Nephron (organoid): ENCODE results near the gene GPR18.

ENCODE experiments used
- H3K27ac Mint-ChIP-seq, 3 experiments: 2 replicates each; pipeline ENCODE4 v1.8.0; 2020; ENCODE audit warnings: mixed read lengths in 3 of 3, mild to moderate bottlenecking in 2 of 3, moderate library complexity in 1 of 3
- H3K27me3 Mint-ChIP-seq: 2 replicates; pipeline ENCODE4 v1.8.0; 2021; ENCODE audit warnings: low read depth, mild to moderate bottlenecking, moderate library complexity, mixed read lengths
- H3K36me3 Mint-ChIP-seq: 2 replicates; pipeline ENCODE4 v1.8.0; 2020; ENCODE audit warnings: low read depth, mixed read lengths
- H3K4me1 Mint-ChIP-seq: 2 replicates; pipeline ENCODE4 v1.8.0; 2020; ENCODE audit warnings: mixed read lengths
- H3K4me3 Mint-ChIP-seq, 3 experiments: 2 replicates each; pipeline ENCODE4 v1.8.0; 2020; ENCODE audit warnings: mild to moderate bottlenecking in 3 of 3, mixed read lengths in 3 of 3, moderate library complexity in 2 of 3
- H3K9me3 Mint-ChIP-seq: 2 replicates; pipeline ENCODE4 v1.8.0; 2020; ENCODE audit warnings: mixed read lengths
- TF ChIP-seq, protein P1 (sequence below), 3 experiments: fragments of 200-600 bp; sonication (generic); IDR thresholded peaks; one replicate each; pipeline ENCODE4 v1.5.0; 2021; ENCODE audit warnings: antibody characterized with exemption in 3 of 3; ENCODE audit not compliant: unreplicated experiment in 3 of 3

Gene GPR18

DNA sequence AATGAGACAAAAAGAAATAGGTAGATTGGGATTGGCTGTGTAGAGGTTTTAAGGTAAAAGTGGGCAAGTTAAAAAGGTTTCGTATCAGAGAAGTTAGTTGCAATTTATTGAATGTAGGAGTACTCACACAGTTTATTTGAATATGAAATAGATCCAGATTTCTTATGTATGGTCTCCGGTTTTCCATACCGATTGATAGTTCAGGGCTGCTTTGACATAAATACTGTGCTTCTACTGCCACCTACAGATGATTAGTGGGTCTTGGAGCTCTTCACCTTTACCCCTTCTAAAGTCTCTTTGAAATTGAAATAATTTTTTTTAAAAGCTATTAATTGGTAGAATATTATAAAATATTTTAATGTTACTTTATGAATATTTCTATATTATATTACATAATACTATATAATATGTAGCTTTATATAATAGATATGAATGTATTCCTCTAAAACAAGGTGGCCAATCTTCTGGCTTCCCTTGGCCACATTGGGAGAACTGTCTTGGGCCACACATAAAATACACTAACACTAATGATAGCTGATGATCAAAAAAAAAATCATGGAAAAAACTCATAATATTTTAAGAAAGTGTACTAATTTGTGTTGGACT is 7.7 kb upstream of the GPR18 start:
- Mint-ChIP-seq H3K27me3 (no peaks in the 10 kb centered on the region), H3K27ac (peak overlapping the region in 1 of 3 experiments; percentile 13), H3K4me3 (no peak overlapping the region), H3K9me3 (no peaks in the 10 kb centered on the region), H3K36me3 (no peaks in the 10 kb centered on the region), H3K4me1 (peaks cover 12% of the 10 kb centered on the region)
- TF ChIP-seq, protein P1, sequence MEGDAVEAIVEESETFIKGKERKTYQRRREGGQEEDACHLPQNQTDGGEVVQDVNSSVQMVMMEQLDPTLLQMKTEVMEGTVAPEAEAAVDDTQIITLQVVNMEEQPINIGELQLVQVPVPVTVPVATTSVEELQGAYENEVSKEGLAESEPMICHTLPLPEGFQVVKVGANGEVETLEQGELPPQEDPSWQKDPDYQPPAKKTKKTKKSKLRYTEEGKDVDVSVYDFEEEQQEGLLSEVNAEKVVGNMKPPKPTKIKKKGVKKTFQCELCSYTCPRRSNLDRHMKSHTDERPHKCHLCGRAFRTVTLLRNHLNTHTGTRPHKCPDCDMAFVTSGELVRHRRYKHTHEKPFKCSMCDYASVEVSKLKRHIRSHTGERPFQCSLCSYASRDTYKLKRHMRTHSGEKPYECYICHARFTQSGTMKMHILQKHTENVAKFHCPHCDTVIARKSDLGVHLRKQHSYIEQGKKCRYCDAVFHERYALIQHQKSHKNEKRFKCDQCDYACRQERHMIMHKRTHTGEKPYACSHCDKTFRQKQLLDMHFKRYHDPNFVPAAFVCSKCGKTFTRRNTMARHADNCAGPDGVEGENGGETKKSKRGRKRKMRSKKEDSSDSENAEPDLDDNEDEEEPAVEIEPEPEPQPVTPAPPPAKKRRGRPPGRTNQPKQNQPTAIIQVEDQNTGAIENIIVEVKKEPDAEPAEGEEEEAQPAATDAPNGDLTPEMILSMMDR (IDR thresholded peaks at IDR 0.05; ENCODE audit: unreplicated experiment in 3 of 3): peak; percentile 51 to 72 (median 51)

DNA sequence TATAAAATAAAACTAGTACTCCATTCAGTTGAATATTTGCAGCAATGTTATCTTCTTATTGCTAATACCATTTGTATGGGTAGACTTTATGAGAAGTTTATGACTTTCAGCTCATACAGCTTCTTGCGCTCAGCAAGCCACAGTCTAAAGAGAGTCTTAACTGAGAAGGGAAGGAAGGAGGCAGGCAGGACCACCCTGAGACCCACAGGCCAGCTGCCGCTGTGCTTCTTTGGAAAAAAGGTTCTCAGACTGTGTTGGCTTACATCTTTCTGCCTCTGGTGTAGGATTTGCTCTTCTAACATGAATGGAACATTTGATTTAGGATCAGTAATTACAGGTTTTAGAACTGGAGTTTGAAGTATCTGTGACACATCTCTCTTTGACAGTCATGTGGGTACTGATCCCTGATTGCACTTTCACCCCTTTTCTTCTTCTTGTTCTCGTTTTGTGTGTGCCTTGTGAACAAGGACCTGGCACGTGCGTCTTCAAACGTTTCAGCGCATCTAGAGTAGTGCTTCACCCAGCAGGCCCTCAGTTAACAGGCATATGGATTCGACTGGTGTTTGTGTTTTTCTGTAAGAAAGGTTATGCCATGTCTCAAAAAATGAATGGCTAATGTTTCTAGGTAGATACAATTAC is 7.1 kb upstream of the GPR18 start:
- peaks cover 1% of the 10 kb centered on the region for H3K36me3 Mint-ChIP-seq

DNA sequence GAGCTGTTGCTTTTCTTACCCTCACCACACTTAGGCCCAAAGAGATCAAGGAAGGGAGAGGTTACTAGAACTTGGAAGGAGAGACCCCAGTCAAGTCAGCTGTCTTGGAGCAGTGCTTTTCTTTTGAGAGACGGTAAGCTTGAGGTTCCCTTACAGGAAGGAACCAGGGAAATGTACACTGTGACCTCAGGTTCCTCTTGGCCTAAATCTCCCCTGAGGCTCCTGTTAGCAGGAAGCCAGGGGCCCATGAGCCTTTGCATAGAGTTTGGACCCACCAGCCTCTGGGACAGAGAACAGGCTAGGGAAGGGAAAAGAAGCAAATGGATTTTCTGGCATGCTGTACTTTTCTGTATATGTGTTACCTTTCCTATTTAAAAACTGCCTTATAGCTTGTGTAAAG is 5.9 kb upstream of the GPR18 start:
- no peaks in the 10 kb centered on the region for H3K9me3 Mint-ChIP-seq
- TF ChIP-seq, protein P1 (IDR thresholded peaks at IDR 0.05; ENCODE audit: unreplicated experiment in 3 of 3): no peak
- H3K4me3 Mint-ChIP-seq: no peak overlapping the region
- no peak overlapping the region for H3K27ac Mint-ChIP-seq
- peaks cover 12% of the 10 kb centered on the region for H3K4me1 Mint-ChIP-seq
- H3K27me3 Mint-ChIP-seq: no peaks in the 10 kb centered on the region
- H3K36me3 Mint-ChIP-seq: peaks cover 6% of the 10 kb centered on the region

More for the DNA sequence above, 7.1 kb upstream of the GPR18 start:
- Mint-ChIP-seq H3K4me1 (peaks cover 12% of the 10 kb centered on the region), H3K27ac (peak overlapping the region in 1 of 3 experiments; percentile 13), H3K9me3 (no peaks in the 10 kb centered on the region), H3K4me3 (no peak overlapping the region), H3K27me3 (no peaks in the 10 kb centered on the region)
- TF ChIP-seq, protein P1 (IDR thresholded peaks at IDR 0.05; ENCODE audit: unreplicated experiment in 3 of 3): no peak

DNA sequence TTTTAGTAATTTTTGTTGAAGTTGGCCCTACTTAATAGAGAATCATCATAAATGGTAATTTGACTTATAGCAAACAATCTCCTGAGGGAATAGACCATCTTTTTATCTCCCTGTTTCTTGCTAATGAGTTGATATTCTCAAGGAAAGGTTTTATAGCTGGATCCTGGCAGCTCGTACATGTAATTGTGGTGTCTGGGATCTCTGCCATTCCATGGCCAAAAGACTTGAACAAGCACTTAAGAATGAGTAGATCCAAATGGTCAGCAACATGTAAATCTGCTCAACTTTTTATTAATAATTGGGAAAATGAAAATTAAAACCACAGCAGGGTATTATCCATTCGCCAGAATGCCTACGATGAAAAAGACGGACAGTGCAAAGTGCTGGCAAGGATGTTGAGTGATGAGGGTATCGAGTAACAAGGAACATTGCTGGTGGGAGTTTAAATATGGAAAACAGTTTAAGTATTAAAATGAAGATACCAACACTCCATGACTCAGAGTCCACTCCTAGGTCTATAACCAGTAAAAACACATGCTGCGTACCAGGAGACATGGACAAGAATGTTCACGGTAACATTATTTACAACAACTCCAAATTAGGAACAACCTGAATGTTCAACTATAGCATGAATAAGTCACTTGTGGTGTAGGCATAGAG is 5.1 kb upstream of the GPR18 start:
- Mint-ChIP-seq H3K36me3 (peaks cover 6% of the 10 kb centered on the region), H3K9me3 (no peaks in the 10 kb centered on the region), H3K27ac (peak overlapping the region in 2 of 3 experiments; percentile 5 to 16), H3K27me3 (no peaks in the 10 kb centered on the region), H3K4me1 (peaks cover 12% of the 10 kb centered on the region), H3K4me3 (no peak overlapping the region)
- TF ChIP-seq, protein P1 (IDR thresholded peaks at IDR 0.05; ENCODE audit: unreplicated experiment in 3 of 3): no peak

DNA sequence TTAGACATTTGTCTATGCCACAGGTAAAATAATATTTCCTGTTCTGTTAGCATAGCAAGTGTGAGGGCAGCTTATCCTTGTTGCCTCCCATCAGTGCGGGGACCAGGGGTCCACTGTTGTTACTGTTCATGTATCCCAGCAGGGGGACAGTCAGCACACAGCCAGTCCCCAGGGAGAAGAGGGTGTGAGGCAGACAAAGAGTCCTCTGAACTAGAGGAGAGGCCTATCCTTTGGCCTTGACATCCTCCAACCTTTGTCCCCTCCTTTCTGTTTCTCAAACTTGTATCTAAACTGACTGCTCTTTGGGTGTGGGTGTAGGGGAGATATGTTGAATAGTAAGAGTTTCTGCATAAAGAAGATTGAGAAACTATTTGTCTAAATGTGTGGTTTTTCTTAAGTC is 2.9 kb upstream of the GPR18 start:
- Mint-ChIP-seq H3K27ac (no peak overlapping the region), H3K9me3 (no peaks in the 10 kb centered on the region), H3K4me1 (peaks cover 12% of the 10 kb centered on the region), H3K36me3 (peaks cover 6% of the 10 kb centered on the region), H3K27me3 (no peaks in the 10 kb centered on the region), H3K4me3 (no peak overlapping the region)
- TF ChIP-seq, protein P1 (IDR thresholded peaks at IDR 0.05; ENCODE audit: unreplicated experiment in 3 of 3): no peak
